Gastrocnemius medialis (tissue), 4 donors: Measurements from ENCODE around the gene PPP1R8.

Experiments used
- POLR2A ChIP-seq, 2 donors: fragments of 450-650 bp; IDR thresholded peaks; one replicate each; pipeline ENCODE4 v1.6.1; 2017; ENCODE audit warnings: antibody characterized with exemption in 2 of 2, mild to moderate bottlenecking in 2 of 2, moderate library complexity in 2 of 2
- TF ChIP-seq, protein P1 (sequence below), 5 experiments: fragments of 450-650 bp in 3 of 5; fragments of 200-600 bp in 2 of 5; sonication (generic) in 2 of 5; IDR thresholded peaks in 4 of 5; conservative IDR thresholded peaks in 1 of 5; 1 replicate in 4 of 5; 2 replicates in 1 of 5; pipeline ENCODE4 v1.5.1; 2016 to 2019; ENCODE audit warnings: antibody characterized with exemption in 5 of 5, mild to moderate bottlenecking in 3 of 5, moderate library complexity in 3 of 5

DNA sequence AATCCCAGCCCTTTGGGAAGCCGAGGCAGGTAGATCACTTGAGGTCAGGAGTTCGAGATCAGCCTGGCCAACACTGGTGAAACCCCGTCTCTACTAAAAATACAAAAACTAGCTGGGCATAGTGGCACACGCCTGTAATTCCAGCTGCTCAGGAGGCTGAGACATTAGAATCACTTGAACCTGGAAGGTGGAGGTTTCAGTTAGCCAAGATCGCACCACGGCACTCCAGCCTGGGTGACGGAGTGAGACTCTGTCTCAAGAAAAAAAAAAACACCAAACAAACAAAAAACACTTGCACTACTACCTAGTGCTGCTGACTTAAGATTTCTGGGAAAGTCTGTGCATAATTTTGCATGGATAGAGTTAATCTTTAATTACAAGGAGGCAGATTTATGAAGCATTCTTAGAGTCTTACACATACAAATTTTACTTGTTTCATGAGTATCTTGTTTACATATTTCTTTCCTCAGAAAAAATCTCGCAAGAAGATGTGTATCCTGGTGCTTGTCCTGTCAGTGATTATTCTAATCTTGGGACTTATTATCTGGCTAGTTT is 8.7 kb upstream of the PPP1R8 start:
- TF ChIP-seq, protein P1, sequence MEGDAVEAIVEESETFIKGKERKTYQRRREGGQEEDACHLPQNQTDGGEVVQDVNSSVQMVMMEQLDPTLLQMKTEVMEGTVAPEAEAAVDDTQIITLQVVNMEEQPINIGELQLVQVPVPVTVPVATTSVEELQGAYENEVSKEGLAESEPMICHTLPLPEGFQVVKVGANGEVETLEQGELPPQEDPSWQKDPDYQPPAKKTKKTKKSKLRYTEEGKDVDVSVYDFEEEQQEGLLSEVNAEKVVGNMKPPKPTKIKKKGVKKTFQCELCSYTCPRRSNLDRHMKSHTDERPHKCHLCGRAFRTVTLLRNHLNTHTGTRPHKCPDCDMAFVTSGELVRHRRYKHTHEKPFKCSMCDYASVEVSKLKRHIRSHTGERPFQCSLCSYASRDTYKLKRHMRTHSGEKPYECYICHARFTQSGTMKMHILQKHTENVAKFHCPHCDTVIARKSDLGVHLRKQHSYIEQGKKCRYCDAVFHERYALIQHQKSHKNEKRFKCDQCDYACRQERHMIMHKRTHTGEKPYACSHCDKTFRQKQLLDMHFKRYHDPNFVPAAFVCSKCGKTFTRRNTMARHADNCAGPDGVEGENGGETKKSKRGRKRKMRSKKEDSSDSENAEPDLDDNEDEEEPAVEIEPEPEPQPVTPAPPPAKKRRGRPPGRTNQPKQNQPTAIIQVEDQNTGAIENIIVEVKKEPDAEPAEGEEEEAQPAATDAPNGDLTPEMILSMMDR (IDR thresholded peaks at IDR 0.05 in 4 of 5, conservative IDR thresholded peaks at IDR 0.05 in 1 of 5) = no peak
- TF ChIP-seq POLR2A (IDR thresholded peaks at IDR 0.05) = no peak
